ENCODE measurements around the gene IFNA6. TPM values are rescaled to one million over a fixed set of nuclear protein-coding genes. Genes with fewer than 3 reads are reported as not detected.
A peak's percentile ranks its signal among the peaks of the same experiment; 100 is the strongest.

The IFNA6 gene
- total and polyA plus RNA-seq, 2 experiments from 2014 or later: not detected

- in situ Hi-C loops (cut with MboI): loop anchor here (10.0 kb wide), 1 partner anchor 479 kb away; no protein-coding TSS in a partner anchor
Measured at GRCh38 chr9:21316032-21316842, 34.5 kb downstream of the IFNA6 start.

GRCh38 chr9:21314152-21314551, 36.5 kb downstream of the IFNA6 start:
- Histone ChIP-seq H3K4me3 (no peak overlapping the region), H3K4me1 (ENCODE audit: insufficient read depth) (no peaks in the 10 kb centered on the region), H3K9ac (no peak overlapping the region), H4K20me1 (ENCODE audit: insufficient read depth) (no peaks in the 10 kb centered on the region), H2AFZ (no peak overlapping the region), H3K4me2 (ENCODE audit: unreplicated experiment) (no peak overlapping the region), H3F3A (ENCODE audit: insufficient read depth) (no peaks in the 10 kb centered on the region), H3K27ac (no peak overlapping the region), H3K27me3 (replicated peaks; ENCODE audit: insufficient read depth) (0 out of 2 replicates have a peak, but pooled peaks cover 8% of the 10 kb centered on the region), H3K36me3 (ENCODE audit: low read depth) (no peaks in the 10 kb centered on the region), H3K79me2 (ENCODE audit: insufficient read depth) (no peaks in the 10 kb centered on the region), H3K9me3 (ENCODE audit: low read depth) (no peaks in the 10 kb centered on the region), H3K9me2 (ENCODE audit: insufficient read depth) (no peaks in the 10 kb centered on the region)
- WGBS, 2 experiments (ENCODE audit: low coverage in 1 of 2, low lambda C conversion rate in 2 of 2, missing lambda C conversion rate in 2 of 2): 8 to 10% methylated on average over 2 of the region's 2 CpGs
- in situ Hi-C loops (cut with MboI): loop anchor here (10.0 kb wide), 1 partner anchor 481 kb away; no protein-coding TSS in a partner anchor
- DNase-seq: no peak
- TF ChIP-seq EZH2phosphoT487 (IDR thresholded peaks at IDR 0.05; ENCODE audit: insufficient read depth, low read depth) (no peak), EZH2 (IDR thresholded peaks at IDR 0.05; ENCODE audit: insufficient read depth, poor library complexity, severe bottlenecking) (no peak)

More at GRCh38 chr9:21316032-21316842, 34.5 kb downstream of the IFNA6 start:
- TF ChIP-seq EZH2 (IDR thresholded peaks at IDR 0.05; ENCODE audit: insufficient read depth, poor library complexity, severe bottlenecking): no peak
- TF ChIP-seq EZH2phosphoT487 (IDR thresholded peaks at IDR 0.05; ENCODE audit: insufficient read depth, low read depth): no peak
- Histone ChIP-seq H3K27me3 (replicated peaks; ENCODE audit: insufficient read depth) (no peaks in the 10 kb centered on the region), H3K9me2 (ENCODE audit: insufficient read depth) (no peaks in the 10 kb centered on the region), H3F3A (ENCODE audit: insufficient read depth) (no peaks in the 10 kb centered on the region), H3K36me3 (ENCODE audit: low read depth) (no peaks in the 10 kb centered on the region), H2AFZ (no peak overlapping the region), H3K79me2 (ENCODE audit: insufficient read depth) (no peaks in the 10 kb centered on the region), H3K4me2 (ENCODE audit: unreplicated experiment) (no peak overlapping the region), H3K27ac (no peak overlapping the region), H4K20me1 (ENCODE audit: insufficient read depth) (no peaks in the 10 kb centered on the region), H3K4me3 (no peak overlapping the region), H3K9me3 (ENCODE audit: low read depth) (no peaks in the 10 kb centered on the region), H3K9ac (no peak overlapping the region), H3K4me1 (ENCODE audit: insufficient read depth) (no peaks in the 10 kb centered on the region)
- WGBS, 2 experiments (ENCODE audit: low coverage in 1 of 2, low lambda C conversion rate in 2 of 2, missing lambda C conversion rate in 2 of 2): 37 to 38% methylated on average over 8 of the region's 8 CpGs
- DNase-seq: peak; percentile 23

DNA sequence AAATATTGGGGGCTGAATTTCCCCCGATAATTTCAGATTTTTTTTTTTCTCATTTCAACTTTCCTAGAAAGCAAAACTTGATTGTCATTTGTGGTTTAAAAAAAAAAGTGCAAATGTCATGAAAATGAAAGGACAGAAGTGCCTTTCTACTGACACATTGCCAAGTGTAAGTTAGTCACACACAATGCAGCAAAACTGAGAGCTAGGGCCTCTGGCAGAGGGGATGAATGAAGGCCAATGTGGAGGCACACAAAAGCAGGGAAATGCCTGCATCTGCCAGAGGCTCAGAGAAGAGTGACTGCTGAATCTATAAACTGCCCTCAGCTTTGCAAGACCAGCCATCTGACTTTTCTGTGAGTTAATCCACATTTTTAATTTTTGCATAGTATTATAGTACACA, 38.8 kb downstream of the IFNA6 start:
- H3F3A ChIP-seq (ENCODE audit: insufficient read depth): no peaks in the 10 kb centered on the region
- H4K20me1 ChIP-seq (ENCODE audit: insufficient read depth): no peaks in the 10 kb centered on the region
- no peaks in the 10 kb centered on the region for H3K79me2 ChIP-seq (ENCODE audit: insufficient read depth)
- H3K27me3 ChIP-seq (replicated peaks; ENCODE audit: insufficient read depth): peaks cover 28% of the 10 kb centered on the region
- H3K4me1 ChIP-seq (ENCODE audit: insufficient read depth): no peaks in the 10 kb centered on the region
- H3K9me3 ChIP-seq (ENCODE audit: low read depth): no peaks in the 10 kb centered on the region
- no peaks in the 10 kb centered on the region for H3K36me3 ChIP-seq (ENCODE audit: low read depth)
- 94 to 100% methylated on average over 1 of the region's 1 CpG for WGBS, 2 experiments (ENCODE audit: low coverage in 1 of 2, low lambda C conversion rate in 2 of 2, missing lambda C conversion rate in 2 of 2)
- H3K4me3 ChIP-seq: no peak overlapping the region
- no peak overlapping the region for H3K4me2 ChIP-seq (ENCODE audit: unreplicated experiment)
- no peak for DNase-seq
- H3K27ac ChIP-seq: no peak overlapping the region
- TF ChIP-seq EZH2 (IDR thresholded peaks at IDR 0.05; ENCODE audit: insufficient read depth, poor library complexity, severe bottlenecking): no peak
- TF ChIP-seq EZH2phosphoT487 (IDR thresholded peaks at IDR 0.05; ENCODE audit: insufficient read depth, low read depth): no peak
- no peak overlapping the region for H3K9ac ChIP-seq
- in situ Hi-C loops (cut with MboI): loop anchor here (10.0 kb wide), 1 partner anchor 483 kb away; no protein-coding TSS in a partner anchor
- no peak overlapping the region for H2AFZ ChIP-seq
- H3K9me2 ChIP-seq (ENCODE audit: insufficient read depth): no peaks in the 10 kb centered on the region

GRCh38 chr9:21305213-21305612, 45.5 kb downstream of the IFNA6 start, which contains the start of gene IFNA5:
IFNA5 (minus strand) TSS chr9:21305313; CDS start chr9:21305256, 57 bp downstream.
- DNase-seq: no peak
- H3F3A ChIP-seq (ENCODE audit: insufficient read depth): no peaks in the 10 kb centered on the region
- in situ Hi-C loops (cut with MboI): no loop called here
- no peaks in the 10 kb centered on the region for H3K9me2 ChIP-seq (ENCODE audit: insufficient read depth)
- H3K27me3 ChIP-seq (replicated peaks; ENCODE audit: insufficient read depth): peaks cover 73% of the 10 kb centered on the region
- no peaks in the 10 kb centered on the region for H3K4me1 ChIP-seq (ENCODE audit: insufficient read depth)
- no peak within 1 kb of the TSS for H3K4me2 ChIP-seq (ENCODE audit: unreplicated experiment)
- H3K4me3 ChIP-seq: no peak within 1 kb of the TSS
- no peaks in the 10 kb centered on the region for H3K36me3 ChIP-seq (ENCODE audit: low read depth)
- 70 to 80% methylated on average over 2 of the region's 2 CpGs for WGBS, 2 experiments (ENCODE audit: low coverage in 1 of 2, low lambda C conversion rate in 2 of 2, missing lambda C conversion rate in 2 of 2)
- no peak within 1 kb of the TSS for H3K27ac ChIP-seq
- no peaks in the 10 kb centered on the region for H3K79me2 ChIP-seq (ENCODE audit: insufficient read depth)
- no peaks in the 10 kb centered on the region for H3K9me3 ChIP-seq (ENCODE audit: low read depth)
- H3K9ac ChIP-seq: no peak within 1 kb of the TSS
- H2AFZ ChIP-seq: no peak within 1 kb of the TSS
- no peaks in the 10 kb centered on the region for H4K20me1 ChIP-seq (ENCODE audit: insufficient read depth)
- TF ChIP-seq EZH2 (IDR thresholded peaks at IDR 0.05; ENCODE audit: insufficient read depth, poor library complexity, severe bottlenecking) (no peak), EZH2phosphoT487 (IDR thresholded peaks at IDR 0.05; ENCODE audit: insufficient read depth, low read depth) (no peak)

Other genes starting within 250 kb of the IFNA6 start
- not detected in 2 replicates for gene IFNW1, start 209.1 kb downstream of the IFNA6 start, total RNA-seq (2014; rRNA removed; shearing (Covaris generic))
- gene IFNW1, start 209.1 kb downstream of the IFNA6 start, polyA plus RNA-seq (2016; fragmentation: Nextera tagmentation; extraction: Ambion mirVana): not detected in 2 replicates
- not detected in 2 replicates for gene IFNA21, start 184.2 kb downstream of the IFNA6 start, total RNA-seq (2014; rRNA removed; shearing (Covaris generic))
- gene IFNA21, start 184.2 kb downstream of the IFNA6 start, polyA plus RNA-seq (2016; fragmentation: Nextera tagmentation; extraction: Ambion mirVana): not detected in 2 replicates
- gene IFNA4, start 163.3 kb downstream of the IFNA6 start, total RNA-seq (2014; rRNA removed; shearing (Covaris generic)): not detected in 2 replicates
- not detected in 2 replicates for gene IFNA4, start 163.3 kb downstream of the IFNA6 start, polyA plus RNA-seq (2016; fragmentation: Nextera tagmentation; extraction: Ambion mirVana)
- not detected in 2 replicates for gene IFNA7, start 148.7 kb downstream of the IFNA6 start, total RNA-seq (2014; rRNA removed; shearing (Covaris generic))
- not detected in 2 replicates for gene IFNA7, start 148.7 kb downstream of the IFNA6 start, polyA plus RNA-seq (2016; fragmentation: Nextera tagmentation; extraction: Ambion mirVana)
- gene IFNA10, start 143.7 kb downstream of the IFNA6 start, total RNA-seq (2014; rRNA removed; shearing (Covaris generic)): not detected in 2 replicates
- gene IFNA10, start 143.7 kb downstream of the IFNA6 start, polyA plus RNA-seq (2016; fragmentation: Nextera tagmentation; extraction: Ambion mirVana): not detected in 2 replicates
- gene IFNA16, start 133.6 kb downstream of the IFNA6 start, total RNA-seq (2014; rRNA removed; shearing (Covaris generic)): not detected in 2 replicates
- gene IFNA16, start 133.6 kb downstream of the IFNA6 start, polyA plus RNA-seq (2016; fragmentation: Nextera tagmentation; extraction: Ambion mirVana): not detected in 2 replicates
- not detected in 2 replicates for gene IFNA17, start 122.7 kb downstream of the IFNA6 start, total RNA-seq (2014; rRNA removed; shearing (Covaris generic))
- not detected in 2 replicates for gene IFNA17, start 122.7 kb downstream of the IFNA6 start, polyA plus RNA-seq (2016; fragmentation: Nextera tagmentation; extraction: Ambion mirVana)
- gene IFNA14, start 110.9 kb downstream of the IFNA6 start, total RNA-seq (2014; rRNA removed; shearing (Covaris generic)): not detected in 2 replicates
- not detected in 2 replicates for gene IFNA14, start 110.9 kb downstream of the IFNA6 start, polyA plus RNA-seq (2016; fragmentation: Nextera tagmentation; extraction: Ambion mirVana)
- not detected in 2 replicates for gene IFNA5, start 45.6 kb downstream of the IFNA6 start, total RNA-seq (2014; rRNA removed; shearing (Covaris generic))
- not detected in 2 replicates for gene IFNA5, start 45.6 kb downstream of the IFNA6 start, polyA plus RNA-seq (2016; fragmentation: Nextera tagmentation; extraction: Ambion mirVana)
- gene KLHL9, start 15.5 kb downstream of the IFNA6 start, total RNA-seq (2014; rRNA removed; shearing (Covaris generic)): 41.9 and 49.4 TPM in 2 replicates
- gene KLHL9, start 15.5 kb downstream of the IFNA6 start, polyA plus RNA-seq (2016; fragmentation: Nextera tagmentation; extraction: Ambion mirVana): 28.8 and 29.5 TPM in 2 replicates
- gene IFNA13, start 17.2 kb upstream of the IFNA6 start, total RNA-seq (2014; rRNA removed; shearing (Covaris generic)): not detected in 2 replicates
- not detected in 2 replicates for gene IFNA13, start 17.2 kb upstream of the IFNA6 start, polyA plus RNA-seq (2016; fragmentation: Nextera tagmentation; extraction: Ambion mirVana)
- gene IFNA2, start 34.5 kb upstream of the IFNA6 start, total RNA-seq (2014; rRNA removed; shearing (Covaris generic)): not detected in 2 replicates
- gene IFNA2, start 34.5 kb upstream of the IFNA6 start, polyA plus RNA-seq (2016; fragmentation: Nextera tagmentation; extraction: Ambion mirVana): not detected in 2 replicates
- gene IFNA8, start 58.2 kb upstream of the IFNA6 start, total RNA-seq (2014; rRNA removed; shearing (Covaris generic)): not detected in 2 replicates
- not detected in 2 replicates for gene IFNA8, start 58.2 kb upstream of the IFNA6 start, polyA plus RNA-seq (2016; fragmentation: Nextera tagmentation; extraction: Ambion mirVana)
- gene IFNA1, start 89.6 kb upstream of the IFNA6 start, total RNA-seq (2014; rRNA removed; shearing (Covaris generic)): not detected in 2 replicates
- 1.1 and 1.6 TPM in 2 replicates for gene IFNA1, start 89.6 kb upstream of the IFNA6 start, polyA plus RNA-seq (2016; fragmentation: Nextera tagmentation; extraction: Ambion mirVana)
- gene IFNE, start 131.4 kb upstream of the IFNA6 start, total RNA-seq (2014; rRNA removed; shearing (Covaris generic)): 1.8 TPM in 2 replicates
- gene IFNE, start 131.4 kb upstream of the IFNA6 start, polyA plus RNA-seq (2016; fragmentation: Nextera tagmentation; extraction: Ambion mirVana): 0.80 and 1.3 TPM in 2 replicates